Uterus (tissue), 2 donors: ENCODE results near the gene PRKCD.

Experiments used
- CTCF ChIP-seq, 4 experiments: fragments of 200-600 bp in 2 of 4; fragments of 450-650 bp in 2 of 4; sonication (generic) in 2 of 4; IDR thresholded peaks; one replicate each; pipeline ENCODE4 v1.5.1; 2016 to 2019; ENCODE audit warnings: antibody characterized with exemption in 4 of 4, mild to moderate bottlenecking in 2 of 4, moderate library complexity in 1 of 4
- POLR2A ChIP-seq, 2 donors: fragments of 450-650 bp; IDR thresholded peaks; one replicate each; pipeline ENCODE4 v1.6.1; 2016; ENCODE audit warnings: antibody characterized with exemption in 2 of 2, mild to moderate bottlenecking in 1 of 2, moderate library complexity in 1 of 2

DNA sequence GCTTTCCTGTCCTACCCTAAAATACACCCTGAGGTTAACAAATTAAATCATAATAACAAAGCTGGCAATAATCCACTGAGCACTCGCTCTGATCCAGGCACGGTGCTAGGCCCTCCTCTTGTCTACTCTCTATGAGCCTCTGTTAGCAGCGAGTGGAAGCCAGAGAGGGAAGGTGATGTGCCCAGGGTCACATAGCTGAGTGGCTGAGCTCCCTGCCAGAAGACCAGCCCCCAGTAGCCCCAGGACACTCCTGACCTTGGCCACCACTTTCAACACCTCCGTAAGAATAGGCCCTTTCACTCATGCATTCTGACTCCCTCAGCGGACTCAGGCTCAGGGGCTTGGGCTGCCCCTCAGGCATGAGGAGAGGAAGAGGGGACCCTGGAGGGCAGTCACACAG lies 9.5 kb upstream of the PRKCD start:
- TF ChIP-seq CTCF (IDR thresholded peaks at IDR 0.05): no peak
- no peak for TF ChIP-seq POLR2A (IDR thresholded peaks at IDR 0.05)
